SK-N-MC (cell line): Measurements from ENCODE around the gene SH2D3A.

Experiments
- EZH2 ChIP-seq: fragments of 200-600 bp; sonication (generic); IDR thresholded peaks from one replicate; pipeline ENCODE4 v1.6.1; 2017; ENCODE audit warnings: antibody characterized with exemption
- FOXP2 ChIP-seq: optimal IDR thresholded peaks from 2 replicates; pipeline ENCODE3; 2011; ENCODE audit warnings: mild to moderate bottlenecking, moderate library complexity; ENCODE audit not compliant: insufficient read depth; ENCODE audit errors: extremely low read length, control extremely low read depth
- POLR2AphosphoS5 ChIP-seq: IDR thresholded peaks from 2 replicates; pipeline ENCODE4 v1.6.1; 2012; ENCODE audit warnings: mild to moderate bottlenecking, low read depth, low read length, borderline replicate concordance

DNA sequence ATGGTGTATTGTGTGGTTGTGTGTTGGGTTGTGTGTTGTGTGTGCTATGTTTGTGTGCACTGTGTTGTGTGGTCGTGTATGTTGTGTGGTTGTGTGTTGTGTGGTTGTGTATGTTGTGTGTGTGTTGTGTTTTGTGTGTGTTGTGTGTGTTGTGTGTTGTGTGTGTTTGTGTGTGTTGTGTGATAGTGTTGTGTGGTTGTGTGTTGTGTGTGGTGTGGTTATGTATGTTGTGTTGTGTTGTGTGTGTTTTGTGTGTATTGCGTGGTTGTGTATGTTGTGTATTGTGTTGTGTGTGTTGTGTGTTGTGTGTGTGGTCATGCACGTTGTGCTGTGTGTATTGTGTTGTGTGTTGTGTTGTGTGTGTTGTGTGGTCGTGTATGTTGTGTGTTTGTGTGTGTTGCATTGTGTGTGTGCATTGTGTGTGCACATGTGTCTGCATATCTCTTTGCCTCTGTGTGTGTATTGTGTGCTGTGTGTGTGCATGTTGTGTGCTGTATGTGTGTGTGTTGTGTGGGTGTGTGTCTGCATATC is 49.7 kb downstream of the SH2D3A start:
- TF ChIP-seq EZH2 (no peak), POLR2AphosphoS5 (no peak), FOXP2 (no peak)
